ENCODE results near the gene KDM2A. TPM values are rescaled to one million over a fixed set of nuclear protein-coding genes. Genes with fewer than 3 reads are reported as not detected.

Gene KDM2A
- total RNA-seq, 1 experiment from 2014 or later: 121 TPM

DNA sequence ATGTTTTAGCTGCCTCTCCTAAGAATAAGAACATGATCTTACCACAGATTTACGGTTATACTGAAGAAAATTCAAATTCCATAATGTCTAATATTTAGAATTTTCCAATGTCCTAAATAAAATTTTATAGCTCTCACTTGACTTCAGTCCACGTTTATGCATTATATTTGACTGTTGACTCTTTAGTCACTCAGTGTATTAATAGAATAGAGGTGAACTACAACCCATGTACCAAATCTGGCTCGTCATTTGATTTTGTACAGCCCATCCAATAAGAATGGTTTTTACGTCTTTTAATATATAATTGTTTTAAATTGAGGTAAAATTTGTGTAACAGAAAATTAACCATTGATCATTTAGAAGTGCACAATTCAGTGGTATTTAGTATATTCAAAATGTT lies 34.9 kb downstream of the KDM2A start:
- ChIA-PET CTCF (no interaction called here), POLR2A (ENCODE audit: low non-redundant PET) (no interaction called here)
- Histone ChIP-seq H3K36me3 (ENCODE audit: insufficient read depth, low read length, poor library complexity, severe bottlenecking) (peaks cover 8% of the 10 kb centered on the region), H3K27ac (ENCODE audit: low read depth, low read length, poor library complexity, severe bottlenecking) (no peak overlapping the region), H3K4me3 (ENCODE audit: low read depth, low read length, poor library complexity, severe bottlenecking) (no peak overlapping the region), H3K9me3 (ENCODE audit: low read depth, low read length, poor library complexity, severe bottlenecking) (no peaks in the 10 kb centered on the region), H3K4me1 (ENCODE audit: insufficient read depth, low read length, poor library complexity, severe bottlenecking) (peaks cover 14% of the 10 kb centered on the region), H3K27me3 (replicated peaks; ENCODE audit: insufficient read depth, low read depth, low read length, poor library complexity) (no peaks in the 10 kb centered on the region)
- DNase-seq (ENCODE audit: low spot score): no peak
- no TSS peak for BruUV-seq (replicated peaks)
- TF ChIP-seq, protein P1, sequence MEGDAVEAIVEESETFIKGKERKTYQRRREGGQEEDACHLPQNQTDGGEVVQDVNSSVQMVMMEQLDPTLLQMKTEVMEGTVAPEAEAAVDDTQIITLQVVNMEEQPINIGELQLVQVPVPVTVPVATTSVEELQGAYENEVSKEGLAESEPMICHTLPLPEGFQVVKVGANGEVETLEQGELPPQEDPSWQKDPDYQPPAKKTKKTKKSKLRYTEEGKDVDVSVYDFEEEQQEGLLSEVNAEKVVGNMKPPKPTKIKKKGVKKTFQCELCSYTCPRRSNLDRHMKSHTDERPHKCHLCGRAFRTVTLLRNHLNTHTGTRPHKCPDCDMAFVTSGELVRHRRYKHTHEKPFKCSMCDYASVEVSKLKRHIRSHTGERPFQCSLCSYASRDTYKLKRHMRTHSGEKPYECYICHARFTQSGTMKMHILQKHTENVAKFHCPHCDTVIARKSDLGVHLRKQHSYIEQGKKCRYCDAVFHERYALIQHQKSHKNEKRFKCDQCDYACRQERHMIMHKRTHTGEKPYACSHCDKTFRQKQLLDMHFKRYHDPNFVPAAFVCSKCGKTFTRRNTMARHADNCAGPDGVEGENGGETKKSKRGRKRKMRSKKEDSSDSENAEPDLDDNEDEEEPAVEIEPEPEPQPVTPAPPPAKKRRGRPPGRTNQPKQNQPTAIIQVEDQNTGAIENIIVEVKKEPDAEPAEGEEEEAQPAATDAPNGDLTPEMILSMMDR (conservative IDR thresholded peaks at IDR 0.05; ENCODE audit: low read depth, low read length): no peak
- TF ChIP-seq EZH2 (IDR thresholded peaks at IDR 0.05; ENCODE audit: borderline replicate concordance, low read depth, low read length, poor library complexity, severe bottlenecking): no peak
- intact Hi-C loops (cut with micrococcal nuclease; ENCODE audit: unreplicated experiment): no loop called here

DNA sequence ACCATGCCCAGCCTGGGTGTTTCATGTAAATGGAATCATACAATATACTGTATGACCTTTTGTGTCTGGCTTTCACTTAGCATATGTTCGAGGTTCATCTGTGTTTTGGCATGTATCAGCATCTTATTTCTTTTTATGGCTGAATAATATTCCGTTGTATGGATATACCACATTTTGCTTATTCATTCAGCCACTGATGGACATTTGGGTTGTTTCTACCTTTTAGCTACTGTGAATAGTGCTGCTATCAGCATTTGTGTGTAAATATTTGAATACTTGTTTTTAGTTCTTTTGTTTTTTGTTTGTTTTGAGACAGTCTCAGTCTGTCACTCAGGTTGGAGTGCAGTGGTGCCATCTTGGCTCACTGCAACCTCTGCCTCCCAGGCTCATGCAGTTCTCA lies 35.7 kb downstream of the KDM2A start:
- no peak overlapping the region for H3K27ac ChIP-seq (ENCODE audit: low read depth, low read length, poor library complexity, severe bottlenecking)
- intact Hi-C loops (cut with micrococcal nuclease; ENCODE audit: unreplicated experiment): no loop called here
- no peak for DNase-seq (ENCODE audit: low spot score)
- H3K4me3 ChIP-seq (ENCODE audit: low read depth, low read length, poor library complexity, severe bottlenecking): no peak overlapping the region
- H3K9me3 ChIP-seq (ENCODE audit: low read depth, low read length, poor library complexity, severe bottlenecking): no peaks in the 10 kb centered on the region
- CTCF ChIA-PET: no interaction called here
- peaks cover 8% of the 10 kb centered on the region for H3K36me3 ChIP-seq (ENCODE audit: insufficient read depth, low read length, poor library complexity, severe bottlenecking)
- peaks cover 15% of the 10 kb centered on the region for H3K4me1 ChIP-seq (ENCODE audit: insufficient read depth, low read length, poor library complexity, severe bottlenecking)
- no TSS peak for BruUV-seq (replicated peaks)
- H3K27me3 ChIP-seq (replicated peaks; ENCODE audit: insufficient read depth, low read depth, low read length, poor library complexity): no peaks in the 10 kb centered on the region
- TF ChIP-seq, protein P1 (conservative IDR thresholded peaks at IDR 0.05; ENCODE audit: low read depth, low read length): no peak
- TF ChIP-seq EZH2 (IDR thresholded peaks at IDR 0.05; ENCODE audit: borderline replicate concordance, low read depth, low read length, poor library complexity, severe bottlenecking): no peak
- POLR2A ChIA-PET (ENCODE audit: low non-redundant PET): no interaction called here

DNA sequence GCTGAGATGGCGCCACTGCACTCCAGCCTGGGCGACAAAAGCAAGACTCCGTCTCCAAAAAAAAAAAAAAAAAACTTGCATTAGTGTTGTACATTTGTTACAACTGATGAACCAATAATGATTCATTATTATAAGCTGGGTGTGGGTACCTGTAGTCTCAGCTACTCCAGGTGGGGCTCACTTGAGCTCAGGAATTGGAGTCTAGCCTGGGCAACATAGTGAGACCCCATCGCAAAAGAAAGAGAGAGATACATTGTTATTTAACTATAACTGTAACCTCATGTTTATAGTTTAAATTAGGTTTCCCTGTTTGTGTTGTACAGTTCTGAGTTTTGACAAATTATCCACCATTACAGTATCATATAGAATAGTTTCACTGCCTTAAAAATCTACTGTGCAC lies 38.6 kb downstream of the KDM2A start:
- Histone ChIP-seq H3K4me3 (ENCODE audit: low read depth, low read length, poor library complexity, severe bottlenecking) (no peak overlapping the region), H3K9me3 (ENCODE audit: low read depth, low read length, poor library complexity, severe bottlenecking) (no peaks in the 10 kb centered on the region), H3K36me3 (ENCODE audit: insufficient read depth, low read length, poor library complexity, severe bottlenecking) (no peaks in the 10 kb centered on the region), H3K4me1 (ENCODE audit: insufficient read depth, low read length, poor library complexity, severe bottlenecking) (peaks cover 31% of the 10 kb centered on the region), H3K27ac (ENCODE audit: low read depth, low read length, poor library complexity, severe bottlenecking) (peak overlapping the region; percentile 1), H3K27me3 (replicated peaks; ENCODE audit: insufficient read depth, low read depth, low read length, poor library complexity) (no peaks in the 10 kb centered on the region)
- DNase-seq (ENCODE audit: low spot score): no peak
- CTCF ChIA-PET: interaction anchor here (0.6 to 1.7 kb wide), 2 partner anchors 10 to 465 kb away, joined by 3 to 4 read pairs; no protein-coding TSS in a partner anchor
- POLR2A ChIA-PET (ENCODE audit: low non-redundant PET): interaction anchor here (0.6 kb wide), 1 partner anchor 38 kb away, joined by 3 read pairs; the partner anchor contains the start of gene KDM2A
- BruUV-seq (replicated peaks): no TSS peak
- no peak for TF ChIP-seq EZH2 (IDR thresholded peaks at IDR 0.05; ENCODE audit: borderline replicate concordance, low read depth, low read length, poor library complexity, severe bottlenecking)
- TF ChIP-seq, protein P1 (conservative IDR thresholded peaks at IDR 0.05; ENCODE audit: low read depth, low read length): no peak
- intact Hi-C loops (cut with micrococcal nuclease; ENCODE audit: unreplicated experiment): no loop called here
